Endothelial cell of umbilical vein (primary cell): ENCODE measurements around the gene CD46. TPM values are rescaled to one million over a fixed set of nuclear protein-coding genes. Genes with fewer than 3 reads are reported as not detected.
A peak's percentile ranks its signal among the peaks of the same experiment; 100 is the strongest.

ENCODE experiments used
- BruUV-seq: library from RNA; stranded (reverse); fragments of 400-500 nt; replicated peaks from 2 replicates; lab custom pipeline; 2021; lab: Mats Ljungman, UMichigan
- CTCF ChIA-PET: fragments of 300-600, 350-600 bp; sonication (Branson Sonifier 250); formaldehyde crosslinking; loops from one replicate; lab custom pipeline; 2021; ENCODE audit warnings: antibody characterized with exemption, inconsistent platforms; lab: Charles Lee
- POLR2A ChIA-PET: fragments of 300-600, 350-600 bp; sonication (Branson Sonifier 250); formaldehyde crosslinking; loops from one replicate; lab custom pipeline; 2021; ENCODE audit warnings: antibody characterized with exemption, inconsistent platforms; lab: Charles Lee
- DNase-seq: peaks from one replicate; pipeline ENCODE4 v3.0.0-alpha.2; 2011; ENCODE audit warnings: low read depth, low spot score
- FAIRE-seq: peaks from 2 replicates; lab custom pipeline; 2011; peaks lifted over from hg19 to GRCh38; lab: Jason Lieb, UNC
- H2AFZ ChIP-seq: 2 replicates; pipeline ENCODE4 v1.6.0; 2012; ENCODE audit warnings: low read depth, low read length, control low read depth, inconsistent platforms
- H3K27ac ChIP-seq: 2 replicates; pipeline ENCODE4 v1.5.1; 2011; ENCODE audit warnings: low read depth, mild to moderate bottlenecking, control low read depth, low read length, moderate library complexity; ENCODE audit not compliant: insufficient read depth
- H3K27me3 ChIP-seq, 2 experiments: 2 replicates each; pipeline versions ENCODE4 v1.6.0 to v1.6.1; 2011; ENCODE audit warnings: low read length in 2 of 2, mixed read lengths in 1 of 2; ENCODE audit not compliant: control insufficient read depth in 2 of 2, insufficient read depth in 2 of 2
- H3K36me3 ChIP-seq, 2 experiments: 2 replicates in 1 of 2; 3 replicates in 1 of 2; pipeline ENCODE4 v1.5.1; 2011; ENCODE audit warnings: low read length in 2 of 2, mild to moderate bottlenecking in 1 of 2, moderate library complexity in 1 of 2; ENCODE audit not compliant: control insufficient read depth in 2 of 2, insufficient read depth in 2 of 2; ENCODE audit errors: extremely low read depth in 1 of 2
- H3K4me1 ChIP-seq: 3 replicates; pipeline ENCODE4 v1.5.1; 2011; ENCODE audit warnings: mild to moderate bottlenecking, low read length; ENCODE audit not compliant: control insufficient read depth, insufficient read depth; ENCODE audit errors: extremely low read depth
- H3K4me2 ChIP-seq: 2 replicates; pipeline ENCODE4 v1.6.1; 2011; ENCODE audit warnings: low read length, control low read depth, mixed read lengths; ENCODE audit not compliant: insufficient read depth
- H3K4me3 ChIP-seq, 3 experiments: fragments of 200-600 bp in 1 of 3; sonication (generic), shearing (Covaris generic) in 1 of 3; replicated peaks in 1 of 3; 2 replicates each; pipeline ENCODE4 v1.5.1; 2011 to 2016; ENCODE audit warnings: control low read depth in 3 of 3, low read length in 3 of 3, mild to moderate bottlenecking in 2 of 3, inconsistent platforms in 1 of 3, low read depth in 1 of 3, moderate library complexity in 1 of 3; ENCODE audit not compliant: insufficient read depth in 1 of 3
- H3K79me2 ChIP-seq: 2 replicates; pipeline ENCODE4 v1.6.0; 2012; ENCODE audit warnings: low read length, inconsistent platforms; ENCODE audit not compliant: control insufficient read depth, insufficient read depth
- H3K9ac ChIP-seq: replicated peaks from 2 replicates; pipeline ENCODE3; 2011; ENCODE audit warnings: low read length, control low read depth; ENCODE audit not compliant: insufficient read depth; ENCODE audit errors: extremely low read depth
- H3K9me1 ChIP-seq: replicated peaks from 3 replicates; pipeline ENCODE4 v1.6.0; 2011; ENCODE audit warnings: mild to moderate bottlenecking, low read length; ENCODE audit not compliant: control insufficient read depth, insufficient read depth; ENCODE audit errors: extremely low read depth
- H3K9me3 ChIP-seq: replicated peaks from 2 replicates; pipeline ENCODE4 v1.5.1; 2012; ENCODE audit warnings: low read length, inconsistent platforms; ENCODE audit not compliant: control insufficient read depth, insufficient read depth
- H4K20me1 ChIP-seq: replicated peaks from 2 replicates; pipeline ENCODE3; 2011; ENCODE audit warnings: mild to moderate bottlenecking, low read length; ENCODE audit not compliant: control insufficient read depth, insufficient read depth; ENCODE audit errors: extremely low read depth
- EZH2 ChIP-seq: IDR thresholded peaks from 2 replicates; pipeline ENCODE4 v1.6.1; 2012; ENCODE audit warnings: borderline replicate concordance, low read depth, mild to moderate bottlenecking, moderate library complexity, low read length, inconsistent platforms; ENCODE audit not compliant: severe bottlenecking
- FOS ChIP-seq: IDR thresholded peaks from 2 replicates; pipeline ENCODE4 v1.6.1; 2011; ENCODE audit warnings: mild to moderate bottlenecking, low read length, moderate library complexity, borderline replicate concordance; ENCODE audit not compliant: insufficient read depth
- GATA2 ChIP-seq: IDR thresholded peaks from 2 replicates; pipeline ENCODE4 v1.7.0; 2011; ENCODE audit warnings: low read depth, mild to moderate bottlenecking, moderate library complexity, mixed read lengths, low read length; ENCODE audit not compliant: insufficient read length, insufficient read depth
- JUN ChIP-seq: IDR thresholded peaks from 2 replicates; pipeline ENCODE4 v1.6.1; 2011; ENCODE audit warnings: borderline replicate concordance, low read depth; ENCODE audit not compliant: insufficient read length, insufficient read depth
- MYC ChIP-seq: IDR thresholded peaks from one replicate; pipeline ENCODE4 v1.6.1; 2011; ENCODE audit warnings: mild to moderate bottlenecking, low read depth, low read length
- POLR2A ChIP-seq: IDR thresholded peaks from 2 replicates; pipeline ENCODE4 v1.6.1; 2012; ENCODE audit warnings: low read depth, mild to moderate bottlenecking, control low read depth, low read length
- dilution Hi-C: fragments of 300-500 bp; cut with MboI; formaldehyde crosslinking; loops from one replicate; pipeline ENCODE4 v1.15.0; 2019; ENCODE audit warnings: low sequenced_read_pairs; ENCODE audit not compliant: extremely low pct_ligation_motif_present
- intact Hi-C: fragments of 100-400 bp; cut with micrococcal nuclease; formaldehyde crosslinking; loops from one replicate; pipeline ENCODE4 v1.10.0; 2022
- polyA plus RNA-seq, 4 experiments: library from polyadenylated mRNA; depleted of rRNA in 3 of 4; stranded (reverse) in 3 of 4; unstranded in 1 of 4; fragments of >200 nt; gene quantifications; 2 replicates each; pipeline versions ENCODE4 v1.2.1 to v1.2.3, GENCODE V29; 2011 to 2012; ENCODE audit warnings: missing spikeins in 1 of 4
- total RNA-seq: library from RNA; stranded (reverse); gene quantifications from 2 replicates; pipeline ENCODE4 v1.2.3, GENCODE V29; 2021
- TF ChIP-seq, protein P1 (sequence below): IDR thresholded peaks from 2 replicates; pipeline ENCODE4 v1.6.1; 2011; ENCODE audit not compliant: insufficient read depth, insufficient read length
- TF ChIP-seq, protein P2 (sequence below), 2 donors: IDR thresholded peaks; 1 replicate in 1 of 2; 2 replicates in 1 of 2; pipeline ENCODE4 v1.5.1; 2011; ENCODE audit warnings: low read length in 2 of 2, mild to moderate bottlenecking in 2 of 2, moderate library complexity in 2 of 2, control low read depth in 1 of 2, inconsistent platforms in 1 of 2, low read depth in 1 of 2; ENCODE audit not compliant: insufficient read depth in 1 of 2; ENCODE audit errors: extremely low read depth in 1 of 2

CD46 gene
- total and polyA plus RNA-seq, 2 donors (not counting 3 experiments of a cell fraction or from before 2014, with no cell fraction given), result 134 to 256 TPM

DNA sequence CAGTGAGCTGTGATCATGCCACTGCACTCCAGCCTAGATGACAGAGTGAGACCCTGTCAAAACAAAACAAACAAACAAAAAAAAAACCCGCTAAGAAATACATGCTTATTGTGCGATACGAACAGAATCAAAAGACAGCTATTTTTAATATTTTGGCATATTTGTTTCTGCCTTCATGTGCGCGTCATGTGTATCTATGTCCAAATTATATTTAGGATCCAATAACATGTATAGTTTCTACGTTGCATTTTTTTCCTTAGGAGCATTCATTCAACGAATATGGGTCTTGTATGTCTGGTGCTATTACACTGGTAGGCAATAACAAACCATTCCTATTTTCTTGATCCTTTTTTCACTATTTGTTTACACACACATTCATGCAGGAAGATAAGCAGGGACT lies 1.8 kb downstream of the CD46 start:
- peak overlapping the region; percentile 60 for H3K4me2 ChIP-seq
- H4K20me1 ChIP-seq, result peaks cover 9% of the 10 kb centered on the region
- dilution Hi-C loops (no loop called here), intact Hi-C loops (loop anchor here (2.0 to 10.0 kb wide), 3 partner anchors 43 to 484 kb away; no protein-coding TSS in a partner anchor)
- TF ChIP-seq, protein P1, sequence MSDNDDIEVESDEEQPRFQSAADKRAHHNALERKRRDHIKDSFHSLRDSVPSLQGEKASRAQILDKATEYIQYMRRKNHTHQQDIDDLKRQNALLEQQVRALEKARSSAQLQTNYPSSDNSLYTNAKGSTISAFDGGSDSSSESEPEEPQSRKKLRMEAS, result no peak
- no peak for TF ChIP-seq JUN
- TF ChIP-seq FOS, result no peak
- no peak for TF ChIP-seq GATA2
- no peak for TF ChIP-seq POLR2A
- TF ChIP-seq, protein P2, sequence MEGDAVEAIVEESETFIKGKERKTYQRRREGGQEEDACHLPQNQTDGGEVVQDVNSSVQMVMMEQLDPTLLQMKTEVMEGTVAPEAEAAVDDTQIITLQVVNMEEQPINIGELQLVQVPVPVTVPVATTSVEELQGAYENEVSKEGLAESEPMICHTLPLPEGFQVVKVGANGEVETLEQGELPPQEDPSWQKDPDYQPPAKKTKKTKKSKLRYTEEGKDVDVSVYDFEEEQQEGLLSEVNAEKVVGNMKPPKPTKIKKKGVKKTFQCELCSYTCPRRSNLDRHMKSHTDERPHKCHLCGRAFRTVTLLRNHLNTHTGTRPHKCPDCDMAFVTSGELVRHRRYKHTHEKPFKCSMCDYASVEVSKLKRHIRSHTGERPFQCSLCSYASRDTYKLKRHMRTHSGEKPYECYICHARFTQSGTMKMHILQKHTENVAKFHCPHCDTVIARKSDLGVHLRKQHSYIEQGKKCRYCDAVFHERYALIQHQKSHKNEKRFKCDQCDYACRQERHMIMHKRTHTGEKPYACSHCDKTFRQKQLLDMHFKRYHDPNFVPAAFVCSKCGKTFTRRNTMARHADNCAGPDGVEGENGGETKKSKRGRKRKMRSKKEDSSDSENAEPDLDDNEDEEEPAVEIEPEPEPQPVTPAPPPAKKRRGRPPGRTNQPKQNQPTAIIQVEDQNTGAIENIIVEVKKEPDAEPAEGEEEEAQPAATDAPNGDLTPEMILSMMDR (IDR thresholded peaks at IDR 0.05; ENCODE audit: extremely low read depth in 1 of 2, insufficient read depth in 1 of 2, low read depth in 1 of 2, low read length in 2 of 2), result no peak
- no peak for TF ChIP-seq MYC
- TF ChIP-seq EZH2, result no peak
- H3K79me2 ChIP-seq, result peaks cover 62% of the 10 kb centered on the region
- ChIA-PET CTCF (no interaction called here), POLR2A (no interaction called here)
- no peak overlapping the region for H3K27ac ChIP-seq
- no TSS peak for BruUV-seq
- peaks cover 30% of the 10 kb centered on the region for H3K4me1 ChIP-seq
- no peak overlapping the region for H3K9ac ChIP-seq
- DNase-seq (no peak), FAIRE-seq (no peak)
- H2AFZ ChIP-seq, result no peak overlapping the region
- H3K4me3 ChIP-seq, result peak overlapping the region in 1 of 3 experiments; percentile 42
- H3K9me3 ChIP-seq, result no peaks in the 10 kb centered on the region
- H3K27me3 ChIP-seq, result no peaks in the 10 kb centered on the region
- H3K9me1 ChIP-seq, result no peaks in the 10 kb centered on the region
- peaks cover 0 to 9% of the 10 kb centered on the region in 2 experiments for H3K36me3 ChIP-seq
